ENCODE measurements around the gene RPRML. TPM values are rescaled to one million over a fixed set of nuclear protein-coding genes. Genes with fewer than 3 reads are reported as not detected.
A peak's percentile ranks its signal among the peaks of the same experiment; 100 is the strongest.

The RPRML gene
- total RNA-seq, 1 donor from 2014 or later, result not detected

- DNase-seq (ENCODE audit: low read depth) (no peak), FAIRE-seq (peak; percentile 81)
- Histone ChIP-seq H3K4me3 (ENCODE audit: low read depth, low read length) (no peak overlapping the region), H3K36me3 (ENCODE audit: control insufficient read depth, insufficient read depth, low read length) (no peaks in the 10 kb centered on the region), H3K27me3 (ENCODE audit: control insufficient read depth, insufficient read depth, low read length) (peaks cover 2% of the 10 kb centered on the region)
- no peak for TF ChIP-seq CTCF (IDR thresholded peaks at IDR 0.05; ENCODE audit: insufficient read depth, low read length, severe bottlenecking)
These were observed 5.8 kb upstream of the RPRML start for GRCh38 chr17:46984892-46985291.

GRCh38 chr17:46984341-46984740, 5.3 kb upstream of the RPRML start:
- FAIRE-seq (no peak), DNase-seq (ENCODE audit: low read depth) (no peak)
- Histone ChIP-seq H3K36me3 (ENCODE audit: control insufficient read depth, insufficient read depth, low read length) (no peaks in the 10 kb centered on the region), H3K27me3 (ENCODE audit: control insufficient read depth, insufficient read depth, low read length) (peaks cover 4% of the 10 kb centered on the region), H3K4me3 (ENCODE audit: low read depth, low read length) (no peak overlapping the region)
- no peak for TF ChIP-seq CTCF (IDR thresholded peaks at IDR 0.05; ENCODE audit: insufficient read depth, low read length, severe bottlenecking)

- Histone ChIP-seq H3K36me3 (ENCODE audit: control insufficient read depth, insufficient read depth, low read length) (no peaks in the 10 kb centered on the region), H3K27me3 (ENCODE audit: control insufficient read depth, insufficient read depth, low read length) (peaks cover 8% of the 10 kb centered on the region), H3K4me3 (ENCODE audit: low read depth, low read length) (no peak overlapping the region)
- FAIRE-seq, result peak; percentile 23
- no peak for DNase-seq (ENCODE audit: low read depth)
- TF ChIP-seq CTCF (IDR thresholded peaks at IDR 0.05; ENCODE audit: insufficient read depth, low read length, severe bottlenecking), result no peak
These were observed 4.7 kb upstream of the RPRML start for GRCh38 chr17:46983782-46984181.

GRCh38 chr17:46982577-46982976, 3.5 kb upstream of the RPRML start:
- no peaks in the 10 kb centered on the region for H3K36me3 ChIP-seq (ENCODE audit: control insufficient read depth, insufficient read depth, low read length)
- FAIRE-seq, result no peak
- no peak for TF ChIP-seq CTCF (IDR thresholded peaks at IDR 0.05; ENCODE audit: insufficient read depth, low read length, severe bottlenecking)

GRCh38 chr17:46978489-46979146, 435 bp downstream of the RPRML start:
- no peak for TF ChIP-seq CTCF (IDR thresholded peaks at IDR 0.05; ENCODE audit: insufficient read depth, low read length, severe bottlenecking)
- FAIRE-seq (no peak), DNase-seq (ENCODE audit: low read depth) (no peak)
- H3K27me3 ChIP-seq (ENCODE audit: control insufficient read depth, insufficient read depth, low read length), result peaks cover 27% of the 10 kb centered on the region
- H3K4me3 ChIP-seq (ENCODE audit: low read depth, low read length), result peak overlapping the region; percentile 31
- H3K36me3 ChIP-seq (ENCODE audit: control insufficient read depth, insufficient read depth, low read length), result no peaks in the 10 kb centered on the region

More at GRCh38 chr17:46982577-46982976, 3.5 kb upstream of the RPRML start:
- H3K27me3 ChIP-seq (ENCODE audit: control insufficient read depth, insufficient read depth, low read length), result peaks cover 15% of the 10 kb centered on the region
- no peak for DNase-seq (ENCODE audit: low read depth)
- H3K4me3 ChIP-seq (ENCODE audit: low read depth, low read length), result no peak overlapping the region
